Measurements from ENCODE around the gene SYT7.

Gene SYT7

DNA sequence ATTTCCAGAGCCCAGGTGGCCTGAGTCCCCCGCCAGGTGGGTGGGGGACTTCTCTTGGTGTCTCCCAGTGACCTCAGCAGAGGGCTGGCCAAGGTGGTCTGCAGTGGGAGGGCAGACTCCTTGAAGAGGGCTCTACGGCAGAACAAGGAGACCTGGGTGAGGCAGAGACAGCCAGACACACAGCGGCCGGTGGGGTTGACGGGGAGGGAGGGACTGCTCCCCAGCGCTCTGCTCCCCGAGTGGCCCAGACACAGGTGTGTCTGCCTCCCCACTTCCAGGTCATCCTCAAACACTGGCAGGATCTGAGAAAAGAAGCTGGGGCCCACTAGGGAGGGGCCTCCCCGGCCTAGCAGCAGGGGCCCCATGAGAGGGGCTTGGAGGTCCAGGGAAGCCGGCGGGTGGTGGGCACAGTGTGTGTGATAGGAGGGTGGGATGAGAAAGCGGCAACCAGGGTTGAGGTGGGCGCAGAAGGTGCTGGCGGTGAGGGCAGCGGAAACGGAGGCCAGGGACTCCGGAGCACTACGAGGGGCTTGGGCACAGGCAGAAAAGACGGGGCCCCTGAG lies 30.1 kb downstream of the SYT7 start:
- Histone ChIP-seq H3K27me3 (peaks cover 52% of the 10 kb centered on the region), H3K36me3 (no peaks in the 10 kb centered on the region), H3K4me1 (ENCODE audit: control insufficient read depth in 1 of 2, insufficient read depth in 1 of 2, low read depth in 1 of 2, low read length in 1 of 2) (no peaks in the 10 kb centered on the region), H3K4me3 (ENCODE audit: low read depth in 1 of 2, low read length in 1 of 2) (no peak overlapping the region), H3K9me3 (no peaks in the 10 kb centered on the region), H3K27ac (no peak overlapping the region)
- TF ChIP-seq CTCF (IDR thresholded peaks at IDR 0.05), result no peak

DNA sequence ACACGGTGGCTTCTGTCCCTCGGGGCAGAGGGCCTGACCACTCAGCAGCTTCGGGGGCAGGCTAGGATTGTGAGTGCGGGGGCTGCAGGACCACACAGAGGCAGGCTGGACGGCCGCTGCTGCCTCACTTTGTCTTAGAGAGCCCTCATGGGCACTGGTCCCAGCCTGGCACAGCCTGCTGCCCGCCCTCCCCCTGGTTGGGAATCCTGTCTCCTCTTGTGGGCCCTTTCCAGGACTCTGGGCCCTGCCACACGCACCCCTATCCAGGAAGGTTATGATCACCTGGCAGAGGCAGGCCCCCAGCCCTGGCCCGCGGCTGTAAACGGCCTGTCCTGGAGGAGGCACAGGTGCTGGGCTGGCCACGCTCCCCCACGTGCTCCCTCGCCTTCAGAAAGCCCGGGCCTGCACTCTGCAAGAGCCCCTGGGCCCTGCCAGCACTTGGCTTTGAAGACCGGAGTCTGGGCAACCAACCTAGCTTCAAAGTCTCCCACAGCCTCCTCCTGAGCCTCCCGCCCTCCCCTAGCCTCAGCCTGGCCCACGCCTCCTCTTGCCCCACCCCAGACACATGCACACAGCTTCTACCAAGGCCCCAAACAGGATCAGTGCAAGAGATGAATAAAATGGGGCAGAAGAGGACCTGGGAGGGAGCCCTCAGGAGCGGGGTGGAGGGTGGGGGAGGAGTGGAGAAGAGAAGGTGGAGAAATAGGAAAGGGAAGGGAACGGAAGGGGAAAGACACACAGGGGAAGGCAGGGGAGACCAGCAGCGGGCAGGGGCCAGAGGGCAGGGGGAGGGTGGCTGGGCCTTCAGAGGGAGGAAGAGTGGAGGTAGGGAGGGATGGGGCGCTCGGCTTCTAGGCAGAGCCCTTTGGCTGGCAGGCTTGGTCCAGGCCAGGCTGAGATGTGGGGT lies 31.0 kb downstream of the SYT7 start:
- Histone ChIP-seq H3K27ac (no peak overlapping the region), H3K9me3 (no peaks in the 10 kb centered on the region), H3K4me3 (ENCODE audit: low read depth in 1 of 2, low read length in 1 of 2) (no peak overlapping the region), H3K4me1 (ENCODE audit: control insufficient read depth in 1 of 2, insufficient read depth in 1 of 2, low read depth in 1 of 2, low read length in 1 of 2) (no peaks in the 10 kb centered on the region), H3K36me3 (no peaks in the 10 kb centered on the region), H3K27me3 (peaks cover 44% of the 10 kb centered on the region)
- no peak for TF ChIP-seq CTCF (IDR thresholded peaks at IDR 0.05)

DNA sequence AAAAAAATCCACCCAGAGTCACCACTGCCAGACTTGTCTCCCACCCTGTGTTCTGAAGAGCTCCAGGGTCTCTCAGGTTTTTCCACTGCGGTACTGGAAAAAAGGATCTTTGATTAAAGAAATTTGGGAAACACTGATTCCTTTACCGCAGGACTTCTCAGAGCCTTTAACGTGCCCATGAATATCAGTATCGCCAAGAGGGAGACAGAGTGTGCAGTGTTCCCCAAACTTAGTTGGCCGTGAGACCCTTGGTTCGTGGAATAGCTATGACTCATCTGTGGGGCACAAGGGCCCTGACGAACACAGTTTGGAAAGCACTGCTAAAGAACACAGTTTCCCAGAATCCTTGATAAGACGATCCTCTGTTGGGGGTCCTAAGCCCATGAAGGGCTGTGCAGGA lies 31.7 kb downstream of the SYT7 start:
- peaks cover 37% of the 10 kb centered on the region for H3K27me3 ChIP-seq
- TF ChIP-seq CTCF (IDR thresholded peaks at IDR 0.05), result no peak
- no peak overlapping the region for H3K27ac ChIP-seq
- no peak overlapping the region for H3K4me3 ChIP-seq (ENCODE audit: low read depth in 1 of 2, low read length in 1 of 2)
- no peaks in the 10 kb centered on the region for H3K36me3 ChIP-seq
- H3K4me1 ChIP-seq (ENCODE audit: control insufficient read depth in 1 of 2, insufficient read depth in 1 of 2, low read depth in 1 of 2, low read length in 1 of 2), result no peaks in the 10 kb centered on the region
- H3K9me3 ChIP-seq, result no peaks in the 10 kb centered on the region

- no peak for TF ChIP-seq CTCF (IDR thresholded peaks at IDR 0.05)
- Histone ChIP-seq H3K27me3 (peaks cover 25% of the 10 kb centered on the region), H3K27ac (no peak overlapping the region), H3K4me3 (ENCODE audit: low read depth in 1 of 2, low read length in 1 of 2) (no peak overlapping the region), H3K9me3 (no peaks in the 10 kb centered on the region), H3K4me1 (ENCODE audit: control insufficient read depth in 1 of 2, insufficient read depth in 1 of 2, low read depth in 1 of 2, low read length in 1 of 2) (no peaks in the 10 kb centered on the region), H3K36me3 (no peaks in the 10 kb centered on the region)
These were observed 33.6 kb downstream of the SYT7 start for GRCh38 chr11:61547246-61547645.

DNA sequence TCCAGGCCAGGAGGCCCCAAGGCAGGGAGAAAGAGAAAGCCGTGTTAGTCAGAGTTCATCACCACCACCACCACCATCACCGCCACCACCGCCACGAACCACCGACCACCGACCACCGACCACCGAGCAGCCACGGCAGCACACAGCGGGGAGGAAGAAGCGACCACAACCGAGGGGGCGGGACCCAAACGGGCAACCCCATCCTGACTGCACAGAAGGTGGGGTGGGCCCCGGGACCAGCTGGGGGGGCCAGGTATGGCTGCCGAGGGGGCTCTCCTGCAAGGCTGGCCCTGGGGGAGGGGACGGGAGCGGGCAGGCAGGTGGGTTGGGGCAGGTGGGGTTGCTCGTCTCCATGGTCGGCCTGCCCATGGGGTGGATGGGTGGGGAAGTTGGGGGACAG lies 34.2 kb downstream of the SYT7 start:
- H3K36me3 ChIP-seq, result no peaks in the 10 kb centered on the region
- peaks cover 27% of the 10 kb centered on the region for H3K27me3 ChIP-seq
- no peaks in the 10 kb centered on the region for H3K4me1 ChIP-seq (ENCODE audit: control insufficient read depth in 1 of 2, insufficient read depth in 1 of 2, low read depth in 1 of 2, low read length in 1 of 2)
- no peak for TF ChIP-seq CTCF (IDR thresholded peaks at IDR 0.05)
- no peaks in the 10 kb centered on the region for H3K9me3 ChIP-seq
- no peak overlapping the region for H3K4me3 ChIP-seq (ENCODE audit: low read depth in 1 of 2, low read length in 1 of 2)
- H3K27ac ChIP-seq, result no peak overlapping the region
